Peyer's patch (tissue), 4 donors: ENCODE data around the gene FBH1. TPM values are rescaled to one million over a fixed set of nuclear protein-coding genes. Genes with fewer than 3 reads are reported as not detected.
"Not testable (repeated sequence)": the region's sequence is repeated elsewhere in the genome, so short reads cannot be mapped to it uniquely, and the experiment has no call there.

Experiments
- DNase-seq, 3 donors: peaks; one replicate each; pipeline ENCODE4 v3.0.0-alpha.2; 2017 to 2019
- H3K27ac ChIP-seq, 4 donors: fragments of 200-600 bp; sonication (generic); one replicate each; pipeline ENCODE4 v1.5.1; 2016 to 2019
- H3K27me3 ChIP-seq, 2 donors: fragments of 200-600 bp; sonication (generic); one replicate each; pipeline ENCODE4 v1.5.1; 2019
- H3K36me3 ChIP-seq, 3 donors: fragments of 200-600 bp; sonication (generic); one replicate each; pipeline ENCODE4 v1.5.1; 2016 to 2019
- H3K4me1 ChIP-seq, 4 donors: fragments of 200-600 bp; sonication (generic); one replicate each; pipeline ENCODE4 v1.5.1; 2016 to 2019
- H3K4me3 ChIP-seq, 4 donors: fragments of 200-600 bp; sonication (generic); 1 replicate in 3 of 4; 2 replicates in 1 of 4; pipeline ENCODE4 v1.5.1; 2016 to 2019; ENCODE audit warnings: mild to moderate bottlenecking in 1 of 4
- H3K9me3 ChIP-seq, 4 donors: fragments of 200-600 bp; sonication (generic); one replicate each; pipeline ENCODE4 v1.5.1; 2016 to 2019; ENCODE audit warnings: mild to moderate bottlenecking in 1 of 4
- POLR2A ChIP-seq, 2 donors: fragments of 450-650 bp; IDR thresholded peaks; one replicate each; pipeline ENCODE4 v1.5.1; 2017; ENCODE audit warnings: antibody characterized with exemption in 2 of 2, mild to moderate bottlenecking in 2 of 2, moderate library complexity in 2 of 2
- total RNA-seq, 4 donors: library from RNA; depleted of rRNA; stranded (reverse); fragments of >200 nt; gene quantifications; one replicate each; pipeline ENCODE4 v1.1.0, GENCODE V29; 2016
- TF ChIP-seq, protein P1 (sequence below), 6 experiments: fragments of 450-650 bp in 4 of 6; fragments of 200-600 bp in 2 of 6; sonication (generic) in 1 of 6; IDR thresholded peaks; one replicate each; pipeline ENCODE4 v1.5.1; 2017 to 2019; ENCODE audit warnings: antibody characterized with exemption in 6 of 6, mild to moderate bottlenecking in 3 of 6, moderate library complexity in 1 of 6

FBH1 gene
- total RNA-seq, 4 donors from 2014 or later: 101 to 169 (median 138) TPM

DNA sequence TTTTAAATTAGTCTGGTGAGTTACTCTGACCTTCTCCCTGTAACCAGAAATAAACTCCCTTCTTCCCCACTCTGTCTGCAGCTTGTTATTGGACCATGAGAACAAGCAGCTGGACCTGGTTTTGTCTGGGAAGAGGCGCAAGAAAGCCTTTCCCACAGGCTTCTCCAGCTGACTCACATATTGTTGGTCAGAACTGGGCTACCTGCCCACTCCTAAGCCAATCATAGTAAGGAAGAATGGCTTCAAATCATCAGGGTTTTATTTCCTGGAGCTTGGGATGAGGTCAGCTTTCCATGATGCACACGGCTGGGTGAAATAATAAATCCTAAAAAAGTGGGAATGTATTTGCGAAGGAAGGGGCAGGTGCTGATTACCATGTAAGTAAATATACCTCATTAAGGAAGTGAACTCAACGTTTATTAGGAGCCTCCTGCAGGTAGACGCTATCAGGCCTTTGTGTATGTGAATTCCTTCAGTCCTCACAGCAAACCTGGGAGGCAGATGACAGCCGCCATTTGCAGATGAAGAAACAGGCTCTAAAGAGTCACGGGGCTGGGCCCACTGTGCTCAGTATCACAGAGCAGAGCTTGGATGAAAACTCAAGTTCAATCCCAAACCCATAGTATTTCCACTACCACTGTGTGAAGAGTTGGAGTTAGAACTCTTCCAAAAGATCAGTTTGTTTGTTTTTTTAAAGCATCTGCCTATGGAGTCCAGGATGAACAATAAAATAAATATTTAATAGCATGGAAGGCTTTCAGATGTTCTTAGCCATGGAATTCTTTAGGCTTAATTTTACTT lies 54.5 kb downstream of the FBH1 start:
- Histone ChIP-seq H3K27me3 (no peaks in the 10 kb centered on the region), H3K27ac (peak overlapping the region; percentile 59 to 86 (median 74)), H3K9me3 (no peaks in the 10 kb centered on the region), H3K4me1 (peaks cover 0 to 20% (median 7%) of the 10 kb centered on the region in 4 donors), H3K36me3 (no peaks in the 10 kb centered on the region), H3K4me3 (peak overlapping the region in 3 of 4 donors; percentile 3 to 7 (median 6))
- TF ChIP-seq, protein P1, sequence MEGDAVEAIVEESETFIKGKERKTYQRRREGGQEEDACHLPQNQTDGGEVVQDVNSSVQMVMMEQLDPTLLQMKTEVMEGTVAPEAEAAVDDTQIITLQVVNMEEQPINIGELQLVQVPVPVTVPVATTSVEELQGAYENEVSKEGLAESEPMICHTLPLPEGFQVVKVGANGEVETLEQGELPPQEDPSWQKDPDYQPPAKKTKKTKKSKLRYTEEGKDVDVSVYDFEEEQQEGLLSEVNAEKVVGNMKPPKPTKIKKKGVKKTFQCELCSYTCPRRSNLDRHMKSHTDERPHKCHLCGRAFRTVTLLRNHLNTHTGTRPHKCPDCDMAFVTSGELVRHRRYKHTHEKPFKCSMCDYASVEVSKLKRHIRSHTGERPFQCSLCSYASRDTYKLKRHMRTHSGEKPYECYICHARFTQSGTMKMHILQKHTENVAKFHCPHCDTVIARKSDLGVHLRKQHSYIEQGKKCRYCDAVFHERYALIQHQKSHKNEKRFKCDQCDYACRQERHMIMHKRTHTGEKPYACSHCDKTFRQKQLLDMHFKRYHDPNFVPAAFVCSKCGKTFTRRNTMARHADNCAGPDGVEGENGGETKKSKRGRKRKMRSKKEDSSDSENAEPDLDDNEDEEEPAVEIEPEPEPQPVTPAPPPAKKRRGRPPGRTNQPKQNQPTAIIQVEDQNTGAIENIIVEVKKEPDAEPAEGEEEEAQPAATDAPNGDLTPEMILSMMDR (IDR thresholded peaks at IDR 0.05): no peak
- TF ChIP-seq POLR2A (IDR thresholded peaks at IDR 0.05): no peak
- peak in 2 of 3 donors; percentile 22 to 86 for DNase-seq

DNA sequence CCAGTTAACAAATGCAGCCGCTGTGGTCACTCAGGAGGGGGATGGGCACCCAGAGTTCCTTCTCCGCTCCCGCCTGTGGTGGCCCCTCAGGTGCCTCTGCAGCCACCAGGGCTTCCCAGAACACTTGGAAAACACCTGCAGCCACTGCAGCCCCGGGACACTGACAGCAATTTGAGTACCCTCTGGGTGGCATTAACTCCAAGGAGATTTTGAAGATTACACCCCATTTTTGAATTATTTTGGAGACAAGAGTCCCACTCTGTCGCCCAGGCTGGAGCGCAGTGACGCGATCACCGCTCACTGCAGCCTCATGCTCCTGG lies 55.1 kb downstream of the FBH1 start:
- no peaks in the 10 kb centered on the region for H3K27me3 ChIP-seq
- H3K4me3 ChIP-seq: peak overlapping the region in 3 of 4 donors; percentile 3 to 7 (median 6)
- no peaks in the 10 kb centered on the region for H3K36me3 ChIP-seq
- DNase-seq: no peak
- TF ChIP-seq, protein P1 (IDR thresholded peaks at IDR 0.05): no peak
- no peak for TF ChIP-seq POLR2A (IDR thresholded peaks at IDR 0.05)
- no peaks in the 10 kb centered on the region for H3K9me3 ChIP-seq
- H3K4me1 ChIP-seq: peaks cover 0 to 20% (median 7%) of the 10 kb centered on the region in 4 donors
- H3K27ac ChIP-seq: peak overlapping the region; percentile 59 to 86 (median 74)

DNA sequence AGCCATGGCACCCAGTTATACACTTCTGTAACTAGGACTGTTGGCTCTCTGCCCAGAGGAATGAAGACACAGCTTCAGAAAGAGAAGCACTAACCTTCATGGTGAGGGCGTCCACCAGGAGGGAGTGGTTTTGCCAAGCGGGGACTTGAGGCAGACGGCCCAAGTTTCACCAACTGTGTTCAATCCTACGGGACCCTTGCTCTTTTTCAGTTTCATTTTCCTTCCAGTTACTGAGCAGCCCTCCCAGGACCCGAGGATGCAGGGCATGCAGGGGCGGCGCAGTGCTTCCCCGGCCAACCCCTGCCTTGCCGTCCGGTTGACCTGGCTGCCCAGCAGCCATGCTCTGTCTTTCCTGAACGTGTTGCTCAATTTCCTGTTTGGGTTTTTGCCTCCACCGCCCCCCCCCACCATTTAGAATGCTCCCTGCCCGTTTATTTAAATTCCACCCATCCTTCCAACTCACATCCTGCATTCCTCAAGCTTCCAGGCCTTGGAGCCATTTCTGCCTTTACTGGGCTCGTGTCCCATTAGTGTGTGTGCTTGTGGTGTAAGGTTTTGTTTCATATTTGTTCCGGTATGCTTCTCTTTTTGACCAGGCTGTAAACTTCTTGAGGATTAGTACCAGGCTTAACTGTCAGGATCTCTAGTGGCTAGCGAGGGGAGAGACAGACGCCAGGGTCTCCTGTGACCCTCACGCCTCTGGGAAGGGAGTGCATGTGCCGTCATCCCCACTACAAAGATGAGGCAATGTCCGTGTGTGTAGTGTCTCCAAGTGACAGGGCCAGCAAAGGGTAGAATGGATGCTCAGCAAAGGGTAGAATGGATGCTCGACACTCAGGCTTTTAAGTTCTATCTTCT lies 55.7 kb downstream of the FBH1 start:
- H3K9me3 ChIP-seq: no peaks in the 10 kb centered on the region
- TF ChIP-seq POLR2A (IDR thresholded peaks at IDR 0.05): no peak
- TF ChIP-seq, protein P1 (IDR thresholded peaks at IDR 0.05): no peak
- peak in 2 of 3 donors; percentile 27 to 67 for DNase-seq
- peaks cover 0 to 27% (median 7%) of the 10 kb centered on the region in 4 donors for H3K4me1 ChIP-seq
- peak overlapping the region; percentile 59 to 86 (median 74) for H3K27ac ChIP-seq
- H3K27me3 ChIP-seq: no peaks in the 10 kb centered on the region
- H3K4me3 ChIP-seq: peak overlapping the region in 3 of 4 donors; percentile 3 to 7 (median 6)
- H3K36me3 ChIP-seq: no peaks in the 10 kb centered on the region

DNA sequence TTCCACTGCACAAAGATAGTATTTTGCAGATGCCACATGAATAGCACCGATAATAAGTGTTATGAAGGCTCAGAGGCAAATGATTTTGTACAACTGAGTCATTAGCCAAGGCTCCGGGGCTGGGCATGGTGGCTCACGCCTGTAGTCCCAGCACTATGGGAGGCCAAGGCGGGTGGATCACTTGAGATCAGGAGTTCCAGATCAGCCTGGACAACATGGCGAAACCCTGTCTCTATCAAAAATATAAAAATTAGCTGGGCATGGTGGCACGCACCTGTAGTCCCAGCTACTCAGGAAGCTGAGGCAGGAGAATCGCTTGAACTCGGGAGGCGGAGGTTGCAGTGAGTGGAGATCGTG lies 56.4 kb downstream of the FBH1 start:
- not testable (repeated sequence) for H3K4me3 ChIP-seq, DNase-seq, H3K27me3 ChIP-seq, H3K36me3 ChIP-seq, H3K9me3 ChIP-seq
- Histone ChIP-seq H3K27ac (peak overlapping the region; percentile 59 to 86 (median 74)), H3K4me1 (peaks cover 0 to 33% (median 7%) of the 10 kb centered on the region in 4 donors)

DNA sequence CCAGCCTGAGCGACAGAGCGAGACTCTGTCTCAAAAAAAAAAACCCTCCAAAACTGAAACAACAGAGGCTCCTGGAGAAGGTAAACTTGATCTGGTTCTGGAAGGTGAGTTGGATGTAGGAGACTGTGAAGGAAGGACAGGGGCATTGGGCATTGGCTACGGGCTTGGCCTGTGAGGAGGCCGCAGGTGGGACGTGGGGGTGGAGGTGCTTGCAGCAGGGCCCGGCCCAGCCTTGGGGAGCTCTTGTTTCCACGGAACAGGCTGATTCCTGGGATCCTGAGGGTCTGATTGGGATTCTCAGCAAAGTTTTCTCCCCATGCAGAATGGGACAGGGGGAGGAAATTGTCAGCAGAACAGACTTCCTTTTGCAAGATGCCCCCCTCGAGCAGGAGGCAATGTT lies 56.7 kb downstream of the FBH1 start:
- Histone ChIP-seq H3K27me3 (no peaks in the 10 kb centered on the region), H3K27ac (peak overlapping the region in 3 of 4 donors; percentile 59 to 86 (median 67)), H3K4me1 (peaks cover 0 to 33% (median 7%) of the 10 kb centered on the region in 4 donors), H3K4me3 (no peak overlapping the region), H3K36me3 (no peaks in the 10 kb centered on the region), H3K9me3 (no peaks in the 10 kb centered on the region)
- peak in 1 of 3 donors; percentile 49 for DNase-seq
- no peak for TF ChIP-seq POLR2A (IDR thresholded peaks at IDR 0.05)
- TF ChIP-seq, protein P1 (IDR thresholded peaks at IDR 0.05): no peak
